ENCODE data around the gene NFIB.

GRCh38 chr9:14216612-14217194, 97.2 kb downstream of the NFIB start:
- TF ChIP-seq EZH2 (IDR thresholded peaks at IDR 0.05; ENCODE audit: low read depth): no peak
- TF ChIP-seq, protein P1, sequence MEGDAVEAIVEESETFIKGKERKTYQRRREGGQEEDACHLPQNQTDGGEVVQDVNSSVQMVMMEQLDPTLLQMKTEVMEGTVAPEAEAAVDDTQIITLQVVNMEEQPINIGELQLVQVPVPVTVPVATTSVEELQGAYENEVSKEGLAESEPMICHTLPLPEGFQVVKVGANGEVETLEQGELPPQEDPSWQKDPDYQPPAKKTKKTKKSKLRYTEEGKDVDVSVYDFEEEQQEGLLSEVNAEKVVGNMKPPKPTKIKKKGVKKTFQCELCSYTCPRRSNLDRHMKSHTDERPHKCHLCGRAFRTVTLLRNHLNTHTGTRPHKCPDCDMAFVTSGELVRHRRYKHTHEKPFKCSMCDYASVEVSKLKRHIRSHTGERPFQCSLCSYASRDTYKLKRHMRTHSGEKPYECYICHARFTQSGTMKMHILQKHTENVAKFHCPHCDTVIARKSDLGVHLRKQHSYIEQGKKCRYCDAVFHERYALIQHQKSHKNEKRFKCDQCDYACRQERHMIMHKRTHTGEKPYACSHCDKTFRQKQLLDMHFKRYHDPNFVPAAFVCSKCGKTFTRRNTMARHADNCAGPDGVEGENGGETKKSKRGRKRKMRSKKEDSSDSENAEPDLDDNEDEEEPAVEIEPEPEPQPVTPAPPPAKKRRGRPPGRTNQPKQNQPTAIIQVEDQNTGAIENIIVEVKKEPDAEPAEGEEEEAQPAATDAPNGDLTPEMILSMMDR (conservative IDR thresholded peaks at IDR 0.05): no peak

All from PC-9 (cell line).